HCT116 (cell line): ENCODE data around the gene HTR3B.

Source experiments
- ATF3 ChIP-seq: IDR thresholded peaks from 2 replicates; pipeline ENCODE4 v1.6.1; 2012
- CEBPB ChIP-seq: IDR thresholded peaks from 2 replicates; pipeline ENCODE4 v1.6.1; 2012; ENCODE audit warnings: low read depth
- CTCF ChIP-seq, 3 experiments: fragments of 200-600 bp in 1 of 3; sonication (generic) in 1 of 3; IDR thresholded peaks in 2 of 3; conservative IDR thresholded peaks in 1 of 3; 2 replicates each; pipeline ENCODE4 v1.5.1; 2012 to 2017; ENCODE audit warnings: low read depth in 2 of 3, low read length in 2 of 3, antibody characterized with exemption in 1 of 3, borderline replicate concordance in 1 of 3, control low read depth in 1 of 3, mild to moderate bottlenecking in 1 of 3, mixed read lengths in 1 of 3, mixed run types in 1 of 3, moderate library complexity in 1 of 3; ENCODE audit not compliant: insufficient read depth in 1 of 3
- EZH2 ChIP-seq: fragments of 200-600 bp; sonication (generic); IDR thresholded peaks from 2 replicates; pipeline ENCODE4 v1.6.1; 2017; ENCODE audit warnings: antibody characterized with exemption, mixed run types
- EZH2phosphoT487 ChIP-seq: fragments of 200-600 bp; IDR thresholded peaks from 2 replicates; pipeline ENCODE4 v1.6.1; 2018; ENCODE audit warnings: antibody characterized with exemption, borderline replicate concordance
- JUND ChIP-seq: IDR thresholded peaks from 2 replicates; pipeline ENCODE4 v1.6.1; 2012
- POLR2A ChIP-seq: IDR thresholded peaks from 2 replicates; pipeline ENCODE4 v1.7.0; 2011; ENCODE audit warnings: borderline replicate concordance; ENCODE audit not compliant: insufficient read depth, insufficient read length; ENCODE audit errors: extremely low read depth
- POLR2AphosphoS5 ChIP-seq: IDR thresholded peaks from 2 replicates; pipeline ENCODE4 v1.6.1; 2011; ENCODE audit warnings: mild to moderate bottlenecking, low read depth, low read length, moderate library complexity
- REST ChIP-seq: IDR thresholded peaks from 2 replicates; pipeline ENCODE4 v1.6.1; 2012; ENCODE audit warnings: low read depth
- SIN3A ChIP-seq: IDR thresholded peaks from 2 replicates; pipeline ENCODE4 v1.6.1; 2012; ENCODE audit warnings: low read depth
- TCF7L2 ChIP-seq: IDR thresholded peaks from 2 replicates; pipeline ENCODE4 v1.7.0; 2011; ENCODE audit warnings: borderline replicate concordance, inconsistent platforms; ENCODE audit not compliant: insufficient read depth, insufficient read length; ENCODE audit errors: extremely low read depth
- ZNF274 ChIP-seq: fragments of 200-500 bp; sonication (Bioruptor generic); IDR thresholded peaks from 2 replicates; pipeline ENCODE4 v1.6.1; 2014; ENCODE audit warnings: mild to moderate bottlenecking, low read depth, low read length, inconsistent platforms

GRCh38 chr11:113885897-113886296 is 18.7 kb upstream of the HTR3B start:
- TF ChIP-seq CTCF (IDR thresholded peaks at IDR 0.05 in 2 of 3, conservative IDR thresholded peaks at IDR 0.05 in 1 of 3; ENCODE audit: borderline replicate concordance in 1 of 3, insufficient read depth in 1 of 3, low read depth in 2 of 3, low read length in 2 of 3) = no peak
- TF ChIP-seq POLR2A = no peak
- TF ChIP-seq ATF3 = no peak
- no peak for TF ChIP-seq EZH2phosphoT487
- no peak for TF ChIP-seq POLR2AphosphoS5
- TF ChIP-seq EZH2 = no peak
- no peak for TF ChIP-seq JUND
- TF ChIP-seq TCF7L2 = no peak
- no peak for TF ChIP-seq REST
- no peak for TF ChIP-seq SIN3A
- no peak for TF ChIP-seq ZNF274
- no peak for TF ChIP-seq CEBPB
